Activated T-helper 1 cell treated with anti-CD3 and anti-CD28 coated beads, Interleukin-2, amount 50 U/mL, for 16 hours (primary cell): ENCODE measurements around the gene RIPOR3.

Experiments
- DNase-seq, 2 donors: peaks; one replicate each; pipeline ENCODE4 v3.0.0-alpha.2; 2020; ENCODE audit warnings: low read depth in 1 of 2, low spot score in 1 of 2

The RIPOR3 gene

GRCh38 chr20:50594231-50594590 lies 97.1 kb downstream of the RIPOR3 start:
- DNase-seq = no peak

DNA sequence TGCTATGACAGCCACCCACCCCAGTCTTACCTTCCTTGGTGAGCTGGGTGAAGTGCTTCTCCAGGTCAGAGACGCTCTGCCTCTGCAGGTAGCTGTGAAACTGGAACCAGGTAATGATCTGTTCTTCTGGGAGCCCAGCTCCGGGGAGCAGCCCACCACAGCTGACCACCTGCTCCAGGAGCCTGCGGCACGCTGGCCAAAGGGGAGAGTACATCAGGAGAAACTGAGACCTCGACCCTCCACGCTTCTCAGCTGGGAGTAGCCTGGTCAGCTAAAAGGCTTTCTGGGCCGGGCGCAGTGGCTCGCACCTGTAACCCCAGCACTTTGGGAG lies 98.4 kb downstream of the RIPOR3 start:
- DNase-seq = no peak

GRCh38 chr20:50592282-50593004 lies 98.9 kb downstream of the RIPOR3 start:
- DNase-seq = no peak

DNA sequence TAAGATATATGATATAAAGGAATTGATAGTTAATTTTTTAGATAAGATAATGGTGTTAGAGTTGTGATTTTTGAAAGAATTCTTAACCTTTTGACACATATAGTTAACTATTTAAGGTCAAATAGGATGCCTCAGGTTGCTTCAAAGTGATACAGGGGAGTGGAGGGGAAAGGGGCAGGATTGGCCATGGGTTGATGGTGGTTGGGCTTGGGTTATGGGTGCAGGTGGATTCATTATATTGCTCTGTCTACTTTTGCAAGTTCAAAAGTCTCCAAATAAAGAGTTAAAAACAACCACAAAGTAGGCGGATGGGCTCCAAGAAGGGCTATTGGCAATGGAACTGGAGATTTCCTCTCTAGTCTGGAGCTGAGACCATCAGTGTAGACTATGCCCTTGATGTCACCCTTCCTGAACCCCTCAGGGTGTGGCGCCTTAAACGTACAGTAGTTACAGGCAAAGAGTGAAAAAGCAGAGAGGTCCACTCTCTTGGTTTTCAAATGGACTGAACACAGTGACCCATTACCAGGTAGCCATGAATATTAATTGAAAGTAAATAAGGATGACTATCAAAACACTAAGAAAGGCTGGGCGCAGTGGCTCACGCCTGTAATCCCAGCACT lies 100.0 kb downstream of the RIPOR3 start:
- no peak for DNase-seq

- DNase-seq = no peak
Observed at GRCh38 chr20:50590348-50590664, 101.0 kb downstream of the RIPOR3 start.

GRCh38 chr20:50589548-50590347 lies 101.6 kb downstream of the RIPOR3 start:
- DNase-seq = no peak

DNA sequence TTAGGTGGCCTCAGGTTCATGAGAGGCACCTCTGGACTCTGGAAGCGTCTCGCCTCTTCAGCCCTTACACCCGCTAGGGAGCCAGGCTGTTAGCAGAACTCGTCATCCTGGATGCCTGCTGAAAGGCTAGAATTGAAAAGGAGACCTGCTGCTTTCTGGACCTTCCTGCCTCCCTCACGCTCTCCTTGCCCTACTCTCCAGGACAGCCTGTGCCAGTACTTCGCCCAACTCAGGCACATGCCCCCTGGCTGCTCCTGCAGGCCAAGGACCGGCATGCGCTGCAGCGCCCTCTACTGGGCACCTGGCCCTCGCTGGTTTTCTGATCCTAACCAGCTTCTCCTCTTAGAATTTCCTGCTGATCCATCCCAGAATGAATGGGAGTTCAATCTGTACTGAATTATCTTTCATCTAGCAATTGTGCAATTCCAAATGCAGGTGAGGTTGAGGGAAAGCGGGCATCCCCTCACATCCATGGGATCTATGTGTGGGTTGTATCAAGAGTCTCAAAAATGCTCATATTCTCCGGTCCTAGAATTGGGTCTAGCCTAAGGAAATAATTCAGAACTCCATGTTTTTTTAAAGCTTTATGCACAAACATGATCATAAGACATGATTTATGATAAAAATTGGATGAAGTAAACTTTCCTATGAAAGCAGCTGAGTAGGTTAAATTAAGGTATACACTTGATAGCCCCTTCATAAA lies 103.2 kb downstream of the RIPOR3 start:
- DNase-seq = peak; percentile 55 to 62

DNA sequence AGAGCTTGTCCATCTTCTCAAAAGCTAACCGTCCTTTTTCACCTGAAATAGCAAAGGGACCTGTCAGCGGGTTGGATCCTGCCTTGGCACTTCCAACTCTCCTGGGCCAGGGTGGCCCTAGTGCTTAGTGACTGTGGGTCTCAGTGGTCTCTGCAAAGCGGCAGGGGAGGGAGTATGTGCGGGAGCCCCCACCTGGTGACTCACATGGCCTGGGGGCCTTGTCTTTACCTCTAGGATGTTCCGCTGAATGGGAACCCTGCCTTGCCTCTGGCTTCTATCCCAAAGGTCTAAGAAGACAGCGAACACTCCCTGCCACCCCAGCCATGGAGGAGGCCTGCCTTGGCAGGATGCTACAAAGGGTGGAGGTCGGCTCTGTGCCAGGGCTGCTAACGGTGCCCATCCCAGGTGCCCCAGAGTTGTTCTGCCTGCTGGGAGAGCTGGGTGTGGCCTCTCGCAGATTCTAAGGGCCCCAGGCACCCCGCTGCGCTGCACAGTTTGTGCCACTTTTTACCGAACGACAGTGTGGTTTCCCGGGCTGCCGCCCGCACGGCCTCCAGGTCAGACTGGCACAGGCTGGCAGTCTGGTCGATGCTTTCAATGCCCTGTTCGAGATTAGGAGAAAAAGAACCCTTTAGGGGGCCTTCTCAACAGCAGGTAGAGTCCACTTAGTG lies 103.9 kb downstream of the RIPOR3 start:
- DNase-seq = no peak

DNA sequence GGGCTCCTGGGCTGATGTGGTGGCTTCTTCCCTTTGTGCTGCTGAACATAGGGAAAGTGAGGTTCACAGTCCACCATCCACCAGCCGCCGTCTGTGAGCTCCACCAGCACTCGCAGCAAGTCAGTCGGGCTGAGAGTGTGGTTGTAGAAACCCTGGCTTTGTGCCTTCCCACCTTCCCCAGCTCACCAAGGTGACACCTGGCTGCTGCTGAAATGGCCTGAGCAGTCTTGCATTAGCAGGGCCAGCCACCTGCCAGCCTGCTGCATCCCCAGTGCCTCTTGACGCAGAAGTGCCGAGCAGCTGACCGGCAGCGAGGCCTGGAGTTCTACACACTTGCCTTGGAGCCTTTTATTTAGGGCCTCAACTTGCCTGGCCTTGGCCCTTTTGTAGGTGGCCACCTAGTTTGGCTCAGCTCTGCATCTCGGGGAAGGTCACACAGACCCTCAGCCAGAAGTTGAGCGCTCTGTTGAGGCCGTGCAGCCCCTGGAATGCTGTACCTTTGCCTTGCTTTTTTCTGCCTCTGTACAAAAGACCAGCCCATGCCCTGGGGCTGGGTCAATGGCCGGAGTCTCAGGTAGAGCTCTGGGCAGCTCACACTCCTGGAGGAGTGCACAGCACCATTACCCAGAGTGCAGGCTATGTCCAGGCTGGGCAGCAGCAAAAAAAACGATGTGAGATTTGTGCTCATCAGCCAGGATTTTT lies 104.7 kb downstream of the RIPOR3 start:
- DNase-seq = no peak

DNA sequence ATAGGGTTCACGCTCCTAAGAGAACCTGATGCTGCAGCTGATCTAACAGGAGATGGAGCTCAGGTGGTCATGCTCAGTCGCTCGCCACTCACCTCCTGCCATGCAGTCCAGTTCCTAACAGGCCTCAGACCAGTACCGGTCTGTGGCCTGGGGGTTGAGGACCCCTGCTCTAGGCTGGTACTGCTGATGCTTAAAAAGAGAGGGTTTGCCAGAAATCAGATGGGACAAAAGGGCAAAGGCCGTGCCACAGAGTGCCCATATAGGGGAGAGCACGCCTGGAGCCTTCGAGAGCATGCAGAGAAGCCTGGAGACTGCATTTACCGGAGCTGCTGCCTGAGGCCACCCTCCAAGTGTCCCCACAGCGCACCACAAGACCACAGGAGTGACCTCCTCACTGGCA lies 105.7 kb downstream of the RIPOR3 start:
- no peak for DNase-seq

- no peak for DNase-seq
Observed at GRCh38 chr20:50585214-50585613, 106.1 kb downstream of the RIPOR3 start.

DNA sequence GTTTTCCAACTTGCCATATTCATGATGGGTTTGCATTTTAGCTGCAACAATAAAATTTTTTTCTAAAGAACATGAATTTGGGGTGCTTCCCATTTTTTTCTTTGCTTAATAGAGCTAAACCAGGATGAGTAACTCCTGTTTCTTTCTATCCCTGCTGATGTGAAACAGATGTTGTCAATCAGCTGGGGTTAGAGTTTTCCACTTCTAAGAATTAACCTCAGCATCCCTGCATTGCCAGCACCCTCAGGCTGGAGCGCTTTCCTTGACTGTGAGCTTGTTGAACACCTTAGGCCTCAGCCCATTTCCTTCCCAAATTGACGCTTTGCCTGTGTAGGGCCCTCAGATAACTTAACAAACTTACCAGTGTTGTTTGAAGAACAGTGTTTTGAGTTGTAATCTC lies 106.7 kb downstream of the RIPOR3 start:
- DNase-seq = no peak

GRCh38 chr20:50583442-50584150 lies 107.7 kb downstream of the RIPOR3 start:
- no peak for DNase-seq

- DNase-seq = no peak
Observed at GRCh38 chr20:50582591-50583234, 108.6 kb downstream of the RIPOR3 start.

DNA sequence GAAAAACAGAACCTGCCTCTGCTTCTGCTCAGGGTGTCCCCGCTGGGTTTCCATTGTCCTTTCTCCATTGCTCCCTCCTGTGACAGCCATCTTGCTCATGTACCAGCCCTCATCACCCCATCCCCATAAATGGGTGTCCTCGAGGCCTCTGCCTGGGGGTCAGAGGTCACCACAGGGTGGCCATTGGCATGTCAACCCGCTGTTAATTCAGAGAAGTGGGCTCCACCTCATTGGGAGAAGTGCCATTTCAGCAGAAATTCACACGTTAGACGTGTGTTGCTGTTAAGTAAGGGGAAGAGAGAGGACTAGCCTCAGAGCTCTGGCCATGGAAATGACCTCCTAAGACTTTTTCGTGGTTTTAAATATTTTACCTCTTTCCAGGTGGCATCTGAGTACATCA lies 109.2 kb downstream of the RIPOR3 start:
- DNase-seq = no peak

DNA sequence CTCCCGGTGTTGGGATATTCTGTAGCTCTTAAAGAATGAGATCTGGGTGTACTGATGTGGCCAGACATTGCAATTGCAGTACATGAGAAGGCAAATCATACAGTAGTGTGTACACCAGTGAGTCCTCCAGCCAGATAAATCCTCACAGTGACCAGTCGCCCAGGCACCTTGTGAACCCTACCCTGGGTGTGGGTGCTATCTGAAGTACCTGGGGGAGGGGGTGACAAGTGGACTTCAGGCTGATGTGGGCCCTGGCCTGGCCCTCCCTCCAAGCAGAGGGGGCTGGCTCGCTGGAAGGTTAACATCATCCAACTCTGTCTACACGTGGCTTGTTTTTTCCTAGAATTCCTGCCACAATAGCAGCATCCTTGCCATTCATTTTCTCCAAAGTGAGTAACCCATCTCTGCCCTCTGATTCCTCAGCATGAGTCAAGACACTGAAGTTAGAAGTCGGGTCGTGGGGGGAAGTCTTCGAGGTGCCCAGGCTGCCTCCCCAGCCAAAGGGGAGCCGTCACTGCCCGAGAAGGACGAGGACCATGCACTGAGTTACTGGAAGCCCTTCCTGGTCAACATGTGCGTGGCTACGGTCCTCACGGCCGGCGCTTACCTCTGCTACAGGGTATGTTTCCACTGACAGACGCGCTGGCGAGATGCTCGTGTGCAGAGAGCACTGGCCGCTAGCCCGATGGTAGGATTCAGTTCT lies 110.3 kb downstream of the RIPOR3 start:
- DNase-seq = no peak

DNA sequence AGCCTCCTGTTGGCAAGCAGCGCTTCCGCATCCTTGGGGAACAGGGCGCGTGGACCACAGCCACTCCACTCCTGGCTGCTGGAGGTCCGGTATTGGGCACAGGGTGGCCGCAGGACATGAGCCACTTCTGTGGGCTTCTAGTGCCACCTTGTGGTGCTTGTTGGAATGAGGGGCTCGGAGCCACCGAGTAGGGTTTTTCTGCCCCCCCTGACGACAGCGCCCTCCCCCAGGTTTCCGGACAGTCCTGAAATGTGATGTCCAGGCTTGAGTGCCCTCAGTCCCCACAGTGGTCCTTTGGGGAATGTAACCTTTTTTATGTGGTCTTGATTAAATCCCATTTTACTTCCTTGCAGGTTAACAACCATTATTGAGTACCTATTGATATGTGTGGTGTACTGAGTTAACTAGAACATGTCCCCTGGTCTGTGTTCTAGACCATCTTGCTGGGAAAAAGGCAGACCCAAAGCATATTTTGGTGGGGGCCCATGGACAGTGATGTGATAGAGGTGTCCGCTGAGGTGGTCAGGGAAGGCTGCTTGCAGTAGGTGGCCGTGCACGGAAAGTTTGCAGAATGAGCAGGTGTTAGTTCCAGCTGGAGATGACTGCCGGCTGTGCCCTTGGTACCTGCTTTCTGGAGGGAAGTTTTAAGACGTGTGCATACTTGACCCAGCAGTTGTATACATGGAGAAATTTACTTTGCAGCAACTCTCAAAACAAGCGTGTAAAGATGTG lies 111.2 kb downstream of the RIPOR3 start:
- peak in 1 of 2 donors; percentile 24 for DNase-seq

DNA sequence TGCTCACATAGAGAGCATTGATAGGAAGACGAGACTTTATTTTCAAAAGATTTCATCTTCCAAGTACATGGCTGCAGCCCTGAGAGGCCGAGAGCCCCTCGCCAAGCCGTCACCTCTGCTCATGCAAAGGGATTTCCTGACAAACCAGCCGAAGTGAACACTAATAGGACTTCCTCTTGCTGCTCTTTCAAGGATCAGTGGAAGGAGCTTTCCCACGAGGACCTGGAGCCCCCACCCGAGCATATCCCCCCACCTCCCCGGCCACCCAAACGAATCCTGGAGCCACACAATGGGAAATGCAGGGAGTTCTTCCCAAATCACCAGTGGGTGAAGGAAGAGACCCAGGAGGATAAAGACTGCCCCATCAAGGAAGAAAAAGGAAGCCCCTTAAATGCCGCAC lies 111.8 kb downstream of the RIPOR3 start:
- DNase-seq = no peak
